Thyroid gland (tissue), 4 donors: ENCODE measurements around the gene GCNT2.
"Not testable (repeated sequence)": the region's sequence is repeated elsewhere in the genome, so short reads cannot be mapped to it uniquely, and the experiment has no call there.

Source experiments
- CTCF ChIP-seq, 6 experiments: fragments of 200-600 bp in 3 of 6; fragments of 450-650 bp in 3 of 6; sonication (generic) in 3 of 6; IDR thresholded peaks; one replicate each; pipeline ENCODE4 v1.5.1; 2016 to 2019; ENCODE audit warnings: antibody characterized with exemption in 6 of 6, mild to moderate bottlenecking in 2 of 6, inconsistent platforms in 1 of 6, moderate library complexity in 1 of 6
- POLR2A ChIP-seq, 2 donors: fragments of 450-650 bp; IDR thresholded peaks; one replicate each; pipeline ENCODE4 v1.6.1; 2017; ENCODE audit warnings: antibody characterized with exemption in 2 of 2, mild to moderate bottlenecking in 2 of 2, moderate library complexity in 1 of 2

GRCh38 chr6:10665595-10665994 is 144.4 kb downstream of the GCNT2 start:
- TF ChIP-seq CTCF, POLR2A (IDR thresholded peaks at IDR 0.05): not testable (repeated sequence)
